ENCODE measurements around the gene TNFRSF11A.

TNFRSF11A gene

DNA sequence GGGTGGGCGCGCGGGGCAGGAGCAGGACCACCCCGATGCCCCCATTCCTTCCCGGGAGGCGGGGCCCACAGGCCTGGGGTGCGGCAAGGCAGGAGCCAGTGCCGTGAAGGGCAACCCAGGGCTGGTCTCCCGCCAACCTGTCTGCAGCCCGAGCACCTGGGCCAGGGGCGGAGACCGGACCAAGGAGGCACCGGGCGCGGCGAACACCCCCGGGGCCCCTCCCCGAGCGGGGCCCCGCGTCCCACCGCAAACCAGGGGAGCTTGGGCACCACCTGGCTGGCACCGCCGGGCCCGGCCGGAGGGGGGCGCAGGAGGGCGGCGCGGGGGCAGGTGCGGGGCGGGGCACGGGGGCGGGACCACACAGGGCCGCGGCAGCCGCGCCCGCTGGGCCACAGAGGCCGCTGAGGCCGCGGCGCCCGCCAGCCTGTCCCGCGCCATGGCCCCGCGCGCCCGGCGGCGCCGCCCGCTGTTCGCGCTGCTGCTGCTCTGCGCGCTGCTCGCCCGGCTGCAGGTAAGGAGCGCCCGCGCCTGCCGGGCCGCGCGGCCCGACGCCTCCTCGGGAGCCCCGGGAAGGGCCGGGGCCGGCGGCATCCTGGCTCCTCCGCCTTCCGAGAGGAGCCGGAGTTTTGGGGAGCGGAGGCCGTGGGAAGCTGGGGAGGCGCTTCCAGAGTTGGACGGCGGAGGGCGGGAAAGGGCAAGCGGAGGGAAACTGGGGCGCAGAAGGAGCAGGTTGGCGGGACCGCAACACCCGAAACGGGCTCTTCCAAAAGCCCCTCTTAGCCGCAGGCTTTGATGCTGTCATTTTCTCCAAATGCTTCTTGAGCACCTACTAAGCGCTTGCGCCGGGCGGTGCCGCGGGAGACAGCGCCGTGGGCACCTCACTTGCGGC lies at the start of gene TNFRSF11A:
TNFRSF11A (plus strand) TSS at position 394 of the 889 bp plus-strand sequence; CDS start at position 437, 43 bp downstream.
- no peak for DNase-seq

DNA sequence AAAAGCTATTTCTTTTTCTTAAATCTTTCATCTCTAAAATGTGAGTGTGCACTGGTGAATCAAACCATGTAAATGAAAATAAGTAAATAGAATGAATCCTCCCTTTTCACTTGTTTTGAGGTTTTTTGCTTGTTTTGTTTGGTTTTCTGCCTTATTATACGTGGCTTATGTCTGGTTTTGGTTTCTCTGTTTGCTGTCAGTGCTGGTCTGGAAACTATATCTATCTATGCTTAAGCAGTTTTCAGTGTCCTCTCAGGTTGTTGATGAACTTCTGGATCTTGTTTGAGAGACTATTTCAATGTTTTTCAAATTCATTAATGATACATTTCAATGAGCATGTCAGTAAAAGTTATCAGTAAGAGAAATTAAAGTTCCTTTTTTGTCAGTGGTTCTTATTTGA lies 48.1 kb upstream of the TNFRSF11A start:
- no peak for DNase-seq

DNA sequence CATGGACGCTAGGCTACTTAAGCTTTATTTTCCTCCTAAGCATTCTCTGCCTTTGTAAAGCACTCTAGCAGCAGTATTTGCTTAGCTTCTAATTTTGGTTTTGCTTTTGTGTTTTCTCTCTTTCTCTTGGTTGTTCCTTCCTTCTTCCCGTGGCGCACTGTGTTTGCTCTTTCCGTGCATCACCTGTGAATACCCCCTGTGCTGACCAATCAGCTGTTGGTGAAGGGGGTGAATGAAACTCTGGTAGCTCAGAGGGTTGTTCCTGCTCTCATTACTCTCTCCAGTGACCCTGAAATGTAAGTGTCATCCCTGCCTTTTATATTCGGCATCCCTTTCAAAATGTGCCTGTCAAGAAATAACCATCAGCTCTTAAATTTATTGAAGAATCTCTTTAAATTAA lies 45.5 kb upstream of the TNFRSF11A start:
- no peak for DNase-seq

DNA sequence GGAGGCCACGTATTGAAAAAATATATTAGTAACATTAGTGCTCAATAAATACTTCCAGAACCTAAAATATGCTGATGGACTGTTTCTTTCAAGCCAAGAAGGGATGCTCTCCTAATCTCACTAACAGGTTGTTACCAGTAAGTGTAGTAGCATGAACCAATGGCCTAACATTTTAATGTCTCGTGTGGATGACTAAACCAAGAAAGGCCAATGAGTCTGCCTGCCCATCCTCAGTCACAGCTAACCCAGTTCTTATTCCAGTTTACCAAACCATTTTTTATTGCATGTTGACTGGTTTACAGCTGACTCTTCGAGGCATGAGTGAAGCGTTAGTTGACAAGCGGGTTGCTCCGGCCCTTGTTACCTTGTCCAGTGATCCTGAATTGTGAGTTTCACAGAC lies 45.1 kb upstream of the TNFRSF11A start:
- no peak for DNase-seq

- no peak for DNase-seq
Observed at GRCh38 chr18:62280786-62281185, 44.3 kb upstream of the TNFRSF11A start.

- DNase-seq, result no peak
Observed at GRCh38 chr18:62281684-62282083, 43.4 kb upstream of the TNFRSF11A start.

GRCh38 chr18:62282188-62282629 lies 42.9 kb upstream of the TNFRSF11A start:
- DNase-seq, result no peak

DNA sequence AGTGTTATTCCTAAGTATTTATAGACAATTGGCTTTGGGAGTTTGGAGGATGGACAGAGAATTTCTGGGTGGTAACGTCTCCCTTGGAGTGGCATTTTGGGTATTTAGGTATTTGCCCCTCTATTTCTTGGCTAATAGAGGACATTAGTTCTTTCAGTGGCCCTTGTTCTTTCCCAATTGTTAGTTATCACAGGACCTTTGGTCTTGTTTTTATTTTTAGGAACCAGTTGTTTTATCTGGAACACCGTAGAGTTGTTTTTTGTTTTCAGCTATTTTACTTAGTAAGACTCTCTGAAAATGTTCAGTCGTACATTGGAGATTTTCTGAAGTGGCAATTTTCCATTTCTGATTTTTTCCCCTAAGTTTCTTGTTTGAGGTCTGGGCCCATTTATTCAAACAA lies 40.5 kb upstream of the TNFRSF11A start:
- DNase-seq, result no peak

DNA sequence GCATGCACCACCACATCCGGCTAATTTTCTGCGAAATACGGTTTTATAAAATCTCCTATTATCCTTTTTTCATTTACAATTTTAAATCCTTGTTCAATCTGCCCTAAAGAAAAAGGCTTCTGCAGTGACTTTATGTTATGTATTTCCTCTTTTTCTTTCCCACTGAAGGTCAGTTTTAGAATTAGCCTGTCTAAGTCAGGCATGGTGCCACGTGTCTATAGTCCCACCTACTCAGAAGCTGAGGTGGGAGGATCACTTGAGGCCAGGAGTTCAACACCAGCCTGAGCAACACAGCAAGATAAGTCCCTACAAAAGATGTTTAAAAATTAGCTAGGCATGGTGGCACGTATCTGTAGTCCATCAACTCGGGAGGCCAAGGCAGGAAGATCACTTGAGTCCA lies 39.8 kb upstream of the TNFRSF11A start:
- DNase-seq, result no peak

GRCh38 chr18:62287781-62288664 lies 37.1 kb upstream of the TNFRSF11A start:
- no peak for DNase-seq

DNA sequence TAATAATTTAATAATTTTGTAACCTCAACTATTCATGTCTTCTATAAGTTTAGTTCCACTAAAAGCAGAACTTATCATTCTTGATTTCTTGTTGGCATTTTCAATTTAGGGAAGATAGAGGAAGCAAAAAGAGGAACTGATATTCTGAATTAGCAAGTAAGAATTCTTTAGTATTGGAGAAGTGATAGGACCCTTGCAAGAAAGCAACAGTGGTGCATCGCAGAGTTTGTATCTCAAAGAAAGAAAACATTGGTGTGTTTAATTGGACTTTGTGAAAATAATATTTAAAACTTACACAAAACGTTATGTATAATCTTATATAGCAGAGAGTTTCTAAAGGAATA lies 36.5 kb upstream of the TNFRSF11A start:
- DNase-seq, result no peak

DNA sequence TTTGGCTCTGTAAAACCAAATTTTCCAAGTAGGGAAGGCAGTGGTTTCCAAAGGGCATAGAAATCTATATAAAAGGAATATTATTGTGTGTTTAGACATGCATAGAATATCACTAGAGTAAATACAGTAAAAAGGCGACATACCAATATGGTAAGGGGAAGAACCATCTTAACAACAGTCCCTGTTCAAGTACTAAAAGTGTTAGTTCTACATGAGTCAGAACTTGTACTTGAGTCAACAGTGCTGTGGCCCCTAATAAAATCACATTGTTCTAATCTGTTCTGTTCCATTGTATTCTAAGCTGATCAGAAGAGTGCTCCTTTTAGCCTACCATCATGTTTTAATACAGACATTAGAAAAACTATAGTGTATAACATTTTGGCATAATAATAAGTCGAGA lies 36.1 kb upstream of the TNFRSF11A start:
- DNase-seq, result no peak

GRCh38 chr18:62294073-62294472 lies 31.0 kb upstream of the TNFRSF11A start:
- DNase-seq, result no peak

DNA sequence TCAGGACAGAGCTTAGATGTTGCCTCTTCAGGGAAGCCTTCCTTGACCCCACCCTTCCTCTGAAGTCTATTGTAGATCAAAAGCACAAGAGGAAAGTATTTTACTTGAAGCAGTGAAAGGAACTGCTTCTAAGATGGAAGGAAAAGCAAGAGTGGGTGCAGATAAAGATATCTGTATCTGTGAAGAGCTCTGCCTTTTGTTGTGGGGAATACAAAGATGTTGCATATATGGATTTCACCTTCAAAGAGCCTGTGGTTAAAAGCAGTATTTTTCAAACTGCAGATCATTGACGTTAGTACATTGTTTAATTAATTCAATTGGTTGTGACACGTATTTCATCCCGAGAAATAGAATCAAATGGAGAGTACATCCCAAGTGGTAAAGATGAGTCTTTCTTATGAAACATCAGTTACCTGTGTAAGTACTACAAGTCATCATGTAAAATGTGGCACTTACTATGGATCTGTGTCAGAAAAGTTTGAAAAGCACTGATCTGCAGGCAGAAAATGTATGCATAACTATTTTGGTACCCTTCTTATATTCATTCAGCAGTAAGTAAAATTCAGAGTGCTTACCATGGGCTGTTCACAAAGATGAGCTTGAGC lies 24.6 kb upstream of the TNFRSF11A start:
- no peak for DNase-seq

DNA sequence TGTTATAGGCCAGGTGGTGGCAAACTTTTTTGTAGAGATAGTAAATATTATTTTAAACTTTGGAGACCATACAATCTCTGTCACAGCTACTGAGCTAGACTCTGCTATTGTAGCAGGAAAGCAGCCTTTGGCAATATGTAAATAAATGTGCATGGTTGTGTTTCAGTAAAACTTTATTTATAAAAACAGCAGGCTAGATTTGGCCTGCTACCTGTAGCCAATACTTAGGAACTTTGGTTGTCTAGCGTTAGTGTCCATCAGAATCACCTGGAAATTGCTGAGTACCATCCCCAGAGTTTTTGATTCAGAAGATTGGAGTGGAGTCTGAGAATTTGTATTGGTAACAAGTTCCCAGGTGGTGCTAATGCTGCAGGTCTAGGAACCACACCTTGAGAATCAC lies 23.8 kb upstream of the TNFRSF11A start:
- DNase-seq, result no peak

DNA sequence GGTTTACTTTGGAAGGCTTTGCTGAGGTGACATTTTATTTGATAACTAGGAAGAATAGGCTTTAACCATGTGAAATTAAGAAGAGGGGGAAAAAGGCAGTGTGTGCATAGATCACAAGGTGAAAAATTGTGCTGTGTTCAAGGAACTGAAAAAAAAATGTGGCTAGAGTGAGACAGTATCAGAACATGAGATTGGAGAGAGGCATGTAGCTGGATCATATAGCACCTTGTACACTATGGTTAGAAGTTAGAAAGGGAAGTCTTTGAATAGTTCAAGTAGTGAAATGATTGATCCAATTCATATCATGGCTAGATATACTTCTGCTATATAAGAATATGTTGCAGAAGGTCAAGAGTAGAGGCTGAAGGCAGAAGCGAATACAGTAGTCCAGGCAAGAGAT lies 12.3 kb upstream of the TNFRSF11A start:
- no peak for DNase-seq

- no peak for DNase-seq
Observed at GRCh38 chr18:62318228-62319180, 6.6 kb upstream of the TNFRSF11A start.

- DNase-seq, result no peak
Observed at GRCh38 chr18:62321201-62321600, 3.9 kb upstream of the TNFRSF11A start.

GRCh38 chr18:62323483-62324180 lies 1.5 kb upstream of the TNFRSF11A start:
- DNase-seq, result no peak

DNA sequence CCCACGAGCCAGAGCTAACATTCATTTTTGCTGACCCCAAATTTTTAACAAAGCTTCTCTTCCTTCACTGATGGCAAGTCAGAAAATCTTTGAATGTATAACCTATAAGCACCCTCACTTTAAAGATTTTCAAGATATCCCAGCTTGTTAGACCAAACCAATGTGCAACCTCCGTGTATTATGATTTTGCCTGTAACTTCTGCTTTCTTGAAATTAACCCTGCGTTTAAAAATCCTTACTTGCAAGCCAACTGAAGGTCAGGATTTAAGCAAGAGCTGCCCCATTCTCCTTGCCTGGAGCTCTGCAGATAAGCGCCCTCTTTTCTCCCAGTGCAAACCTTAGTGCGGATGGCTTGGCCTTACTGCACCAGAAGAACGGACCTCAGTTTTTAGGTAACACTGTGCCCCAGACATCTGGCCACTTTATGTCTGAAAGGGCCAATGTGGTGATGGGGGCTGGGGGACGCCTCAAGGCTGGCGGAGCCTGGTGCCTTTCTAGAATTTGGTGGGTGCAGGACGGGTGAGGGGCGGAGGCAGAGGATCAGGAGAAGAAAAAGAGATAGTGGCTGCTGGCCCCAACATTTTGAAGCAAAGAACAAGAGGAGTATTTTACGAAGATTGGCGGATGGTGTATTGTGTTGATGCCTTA lies 805 bp upstream of the TNFRSF11A start:
- no peak for DNase-seq
